OCI-LY7 (cell line): ENCODE results near the gene NHLRC4.

Experiments used
- CTCF ChIP-seq: fragments of 200-600 bp; sonication (generic); conservative IDR thresholded peaks from 2 replicates; pipeline ENCODE4 v1.5.1; 2014; ENCODE audit warnings: mild to moderate bottlenecking, antibody characterized with exemption, low read length, moderate library complexity, mixed read lengths
- EZH2phosphoT487 ChIP-seq: fragments of 200-600 bp; sonication (generic); IDR thresholded peaks from 2 replicates; pipeline ENCODE4 v1.6.1; 2018; ENCODE audit warnings: low read depth, borderline replicate concordance, mild to moderate bottlenecking, mixed run types, antibody characterized with exemption, low read length, moderate library complexity, mixed read lengths

GRCh38 chr16:525520-526180, 41.2 kb upstream of the NHLRC4 start:
- TF ChIP-seq CTCF (no peak), EZH2phosphoT487 (no peak)
